Measurements from ENCODE around the gene GCNT4. TPM values are rescaled to one million over a fixed set of nuclear protein-coding genes. Genes with fewer than 3 reads are reported as not detected.

The GCNT4 gene
- total RNA-seq, 1 experiment from 2014 or later, result 0.63 TPM

GRCh38 chr5:75009556-75010345 is 42.6 kb downstream of the GCNT4 start:
- Histone ChIP-seq H2BK5ac (ENCODE audit: insufficient read length, low read length) (no peak overlapping the region), H3K4me1 (ENCODE audit: insufficient read depth, low read length) (peaks cover 2% of the 10 kb centered on the region; the same call in 1 of the 2 replicates), H2BK20ac (ENCODE audit: low read depth, low read length, poor library complexity, severe bottlenecking) (no peak overlapping the region), H2AK5ac (ENCODE audit: insufficient read length, low read length) (no peak overlapping the region), H3K4me2 (ENCODE audit: insufficient read depth, insufficient read length, low read length) (no peak overlapping the region), H3K27me3 (ENCODE audit: insufficient read depth, low read length) (no peaks in the 10 kb centered on the region), H3K79me2 (ENCODE audit: insufficient read depth, low read length) (no peaks in the 10 kb centered on the region), H2BK120ac (ENCODE audit: low read depth, low read length, poor library complexity, severe bottlenecking) (no peak overlapping the region), H3K56ac (ENCODE audit: insufficient read length, low read depth, low read length) (no peak overlapping the region), H3K9ac (ENCODE audit: extremely low read depth, insufficient read length, low read length) (no peak overlapping the region), H3K14ac (ENCODE audit: insufficient read depth, low read length) (no peak overlapping the region), H4K8ac (replicated peaks; ENCODE audit: insufficient read length, low read depth, low read length) (no peak overlapping the region), H4K91ac (ENCODE audit: insufficient read length, low read depth, low read length) (no peak overlapping the region), H2AFZ (ENCODE audit: low read length) (no peak overlapping the region), H3K9me3 (ENCODE audit: control insufficient read depth, low read depth, low read length) (peaks cover 5% of the 10 kb centered on the region), H4K5ac (ENCODE audit: insufficient read length, low read depth, low read length) (no peak overlapping the region), H2BK12ac (ENCODE audit: insufficient read length, low read depth, low read length) (no peak overlapping the region), H2BK15ac (ENCODE audit: low read depth, low read length) (no peak overlapping the region), H3K4ac (ENCODE audit: low read depth, low read length) (no peak overlapping the region), H3K79me1 (ENCODE audit: insufficient read depth, low read depth, low read length, poor library complexity, severe bottlenecking) (no peaks in the 10 kb centered on the region), H3K18ac (ENCODE audit: insufficient read length, low read depth, low read length) (no peak overlapping the region), H3T11ph (ENCODE audit: low read length) (no peak overlapping the region), H3K23me2 (ENCODE audit: insufficient read length, low read depth, low read length, poor library complexity, severe bottlenecking) (no peaks in the 10 kb centered on the region), H3K23ac (ENCODE audit: insufficient read length, low read depth, low read length) (no peak overlapping the region), H4K20me1 (ENCODE audit: control insufficient read depth, insufficient read depth, insufficient read length) (no peaks in the 10 kb centered on the region), H3K27ac (ENCODE audit: insufficient read length, low read depth, low read length) (no peak overlapping the region)
- H3K4me1 Mint-ChIP-seq, result peaks cover 21 to 23% of the 10 kb centered on the region in 2 experiments
- peaks cover 6 to 13% (median 11%) of the 10 kb centered on the region in 3 experiments for H3K36me3 Mint-ChIP-seq (ENCODE audit: insufficient read depth in 1 of 3, low read depth in 3 of 3)
- no peaks in the 10 kb centered on the region; the same call in 1 of the 2 replicates for H3K27me3 Mint-ChIP-seq (ENCODE audit: low read depth)
- no peak for DNase-seq
- WGBS (ENCODE audit: extremely low coverage, insufficient read length, low lambda C conversion rate), result no CpG with 5 or more reads among the region's 7 CpGs
- H3K9me3 Mint-ChIP-seq, result peaks cover 13 to 14% of the 10 kb centered on the region in 2 experiments
- TF ChIP-seq, protein P1, sequence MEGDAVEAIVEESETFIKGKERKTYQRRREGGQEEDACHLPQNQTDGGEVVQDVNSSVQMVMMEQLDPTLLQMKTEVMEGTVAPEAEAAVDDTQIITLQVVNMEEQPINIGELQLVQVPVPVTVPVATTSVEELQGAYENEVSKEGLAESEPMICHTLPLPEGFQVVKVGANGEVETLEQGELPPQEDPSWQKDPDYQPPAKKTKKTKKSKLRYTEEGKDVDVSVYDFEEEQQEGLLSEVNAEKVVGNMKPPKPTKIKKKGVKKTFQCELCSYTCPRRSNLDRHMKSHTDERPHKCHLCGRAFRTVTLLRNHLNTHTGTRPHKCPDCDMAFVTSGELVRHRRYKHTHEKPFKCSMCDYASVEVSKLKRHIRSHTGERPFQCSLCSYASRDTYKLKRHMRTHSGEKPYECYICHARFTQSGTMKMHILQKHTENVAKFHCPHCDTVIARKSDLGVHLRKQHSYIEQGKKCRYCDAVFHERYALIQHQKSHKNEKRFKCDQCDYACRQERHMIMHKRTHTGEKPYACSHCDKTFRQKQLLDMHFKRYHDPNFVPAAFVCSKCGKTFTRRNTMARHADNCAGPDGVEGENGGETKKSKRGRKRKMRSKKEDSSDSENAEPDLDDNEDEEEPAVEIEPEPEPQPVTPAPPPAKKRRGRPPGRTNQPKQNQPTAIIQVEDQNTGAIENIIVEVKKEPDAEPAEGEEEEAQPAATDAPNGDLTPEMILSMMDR (conservative IDR thresholded peaks at IDR 0.05), result no peak
- no peak overlapping the region for H3K4me3 Mint-ChIP-seq
- no peak overlapping the region; a peak in 2 of 7 replicates for H3K27ac Mint-ChIP-seq
